DND-41 (cell line): Measurements from ENCODE around the gene HTRA1.

ENCODE experiments used
- ATAC-seq: fragments of 200-7000 bp; cut with Tn5 transposase; 3 replicates; pipeline ENCODE4 v1.9.1; 2021; ENCODE audit warnings: low read depth; ENCODE audit not compliant: insufficient read depth
- DNase-seq: peaks from one replicate; pipeline ENCODE4 v3.0.0-alpha.2; 2020
- H2AFZ ChIP-seq: 2 replicates; pipeline ENCODE4 v1.6.0; 2012; ENCODE audit warnings: low read depth, low read length
- H3K27ac ChIP-seq: 2 replicates; pipeline ENCODE4 v1.5.1; 2012; ENCODE audit warnings: low read length, inconsistent platforms
- H3K27me3 ChIP-seq: fragments of 200-600 bp; sonication (generic); 2 replicates; pipeline ENCODE4 v1.6.0; 2012; ENCODE audit warnings: low read length, mild to moderate bottlenecking, inconsistent platforms; ENCODE audit not compliant: insufficient read depth, poor library complexity
- H3K36me3 ChIP-seq: 2 replicates; pipeline ENCODE4 v1.5.1; 2012; ENCODE audit warnings: low read length, inconsistent platforms; ENCODE audit not compliant: insufficient read depth
- H3K4me1 ChIP-seq: 2 replicates; pipeline ENCODE4 v1.5.1; 2012; ENCODE audit warnings: mild to moderate bottlenecking, low read length; ENCODE audit not compliant: insufficient read depth
- H3K4me2 ChIP-seq: 2 replicates; pipeline ENCODE4 v1.6.0; 2012; ENCODE audit warnings: mild to moderate bottlenecking, moderate library complexity, low read length, inconsistent platforms; ENCODE audit not compliant: insufficient read depth
- H3K4me3 ChIP-seq, 2 experiments: fragments of 200-600 bp in 1 of 2; shearing (Covaris generic) in 1 of 2; 2 replicates each; pipeline ENCODE4 v1.5.1; 2012 to 2016; ENCODE audit warnings: inconsistent platforms in 2 of 2, low read length in 2 of 2, mild to moderate bottlenecking in 2 of 2, low read depth in 1 of 2, moderate library complexity in 1 of 2
- H3K79me2 ChIP-seq: 2 replicates; pipeline ENCODE4 v1.6.0; 2012; ENCODE audit warnings: low read length, inconsistent platforms; ENCODE audit not compliant: insufficient read depth
- H3K9ac ChIP-seq: 2 replicates; pipeline ENCODE4 v1.6.0; 2012; ENCODE audit warnings: low read depth, mild to moderate bottlenecking, inconsistent platforms, low read length, moderate library complexity
- H3K9me3 ChIP-seq: 2 replicates; pipeline ENCODE4 v1.5.1; 2012; ENCODE audit warnings: low read length, moderate library complexity, mild to moderate bottlenecking, inconsistent platforms; ENCODE audit not compliant: insufficient read depth, severe bottlenecking
- H4K20me1 ChIP-seq: 2 replicates; pipeline ENCODE4 v1.6.0; 2012; ENCODE audit warnings: low read length; ENCODE audit not compliant: insufficient read depth
- CTCF ChIP-seq: IDR thresholded peaks from 2 replicates; pipeline ENCODE4 v1.5.1; 2012; ENCODE audit warnings: borderline replicate concordance, low read length, moderate library complexity, mild to moderate bottlenecking; ENCODE audit not compliant: poor library complexity, severe bottlenecking; ENCODE audit errors: extremely low read depth
- EZH2 ChIP-seq: IDR thresholded peaks from 3 replicates; pipeline ENCODE4 v1.6.1; 2012; ENCODE audit warnings: borderline replicate concordance, low read depth, mild to moderate bottlenecking, moderate library complexity, low read length, inconsistent platforms; ENCODE audit not compliant: severe bottlenecking

Gene HTRA1

GRCh38 chr10:122421742-122422141, 39.6 kb upstream of the HTRA1 start:
- Histone ChIP-seq H3K4me2 (no peak overlapping the region), H2AFZ (no peak overlapping the region), H3K4me3 (no peak overlapping the region), H3K27me3 (no peaks in the 10 kb centered on the region), H3K36me3 (peaks cover 18% of the 10 kb centered on the region), H3K27ac (no peak overlapping the region), H3K9ac (no peak overlapping the region), H4K20me1 (no peaks in the 10 kb centered on the region), H3K9me3 (no peaks in the 10 kb centered on the region), H3K4me1 (peaks cover 2% of the 10 kb centered on the region), H3K79me2 (no peaks in the 10 kb centered on the region)
- DNase-seq (no peak), ATAC-seq (no peak)
- TF ChIP-seq EZH2 (no peak), CTCF (no peak)

- no peak overlapping the region for H2AFZ ChIP-seq
- H3K79me2 ChIP-seq = no peaks in the 10 kb centered on the region
- DNase-seq (no peak), ATAC-seq (no peak)
- H3K9me3 ChIP-seq = no peaks in the 10 kb centered on the region
- H3K27me3 ChIP-seq = no peaks in the 10 kb centered on the region
- H3K36me3 ChIP-seq = peaks cover 24% of the 10 kb centered on the region
- H3K4me1 ChIP-seq = no peaks in the 10 kb centered on the region
- no peaks in the 10 kb centered on the region for H4K20me1 ChIP-seq
- no peak overlapping the region for H3K4me3 ChIP-seq
- no peak overlapping the region for H3K4me2 ChIP-seq
- TF ChIP-seq CTCF (no peak), EZH2 (no peak)
- no peak overlapping the region for H3K9ac ChIP-seq
- no peak overlapping the region for H3K27ac ChIP-seq
Observed at GRCh38 chr10:122422266-122422989, 38.9 kb upstream of the HTRA1 start.

DNA sequence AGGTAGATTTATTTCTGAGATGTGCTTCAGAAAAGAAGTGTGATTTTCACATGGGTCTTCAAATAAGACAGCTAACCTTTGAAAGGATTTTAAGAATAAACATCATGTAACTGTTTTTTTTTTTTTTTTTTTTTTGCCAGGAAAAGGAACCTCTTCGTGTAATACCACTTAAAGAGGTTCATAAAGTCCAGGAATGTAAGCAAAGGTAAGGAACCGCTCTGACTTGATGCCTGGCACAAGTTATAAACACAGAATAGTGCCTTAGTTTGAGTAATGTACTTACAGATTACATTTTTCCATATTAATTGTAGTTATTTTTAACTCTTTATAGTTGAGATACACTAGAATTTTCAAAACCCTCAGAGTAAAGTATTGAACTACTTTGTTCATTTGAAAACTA, 37.3 kb upstream of the HTRA1 start:
- Histone ChIP-seq H3K9ac (no peak overlapping the region), H3K9me3 (no peaks in the 10 kb centered on the region), H3K4me2 (no peak overlapping the region), H3K4me3 (no peak overlapping the region), H2AFZ (no peak overlapping the region), H3K4me1 (no peaks in the 10 kb centered on the region), H3K79me2 (no peaks in the 10 kb centered on the region), H4K20me1 (no peaks in the 10 kb centered on the region; the same call in 1 of the 2 replicates), H3K27me3 (no peaks in the 10 kb centered on the region), H3K27ac (no peak overlapping the region), H3K36me3 (peaks cover 29% of the 10 kb centered on the region)
- TF ChIP-seq EZH2 (no peak), CTCF (no peak)
- ATAC-seq = no peak
- no peak for DNase-seq
